ENCODE data around the gene SEMA6D.

SEMA6D gene

DNA sequence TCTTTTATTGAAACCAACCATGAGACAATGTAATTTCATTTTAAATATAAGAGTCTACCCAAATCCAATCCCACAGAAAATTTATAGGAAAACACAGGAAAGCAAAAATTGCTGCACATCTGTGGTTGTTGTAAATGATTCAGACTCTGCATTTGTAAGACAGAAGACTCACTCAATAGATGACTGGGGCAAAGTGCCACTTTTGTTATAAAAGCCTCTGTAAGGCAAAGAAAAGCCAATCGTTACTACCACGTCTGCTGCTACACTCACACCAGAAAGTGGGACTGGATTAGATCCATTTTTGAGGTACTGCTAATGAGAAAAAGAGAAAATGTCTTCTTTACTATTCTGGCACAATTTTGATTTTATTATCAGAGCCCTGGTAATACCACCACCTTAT lies 74.9 kb downstream of the SEMA6D start:
- DNase-seq = no peak

DNA sequence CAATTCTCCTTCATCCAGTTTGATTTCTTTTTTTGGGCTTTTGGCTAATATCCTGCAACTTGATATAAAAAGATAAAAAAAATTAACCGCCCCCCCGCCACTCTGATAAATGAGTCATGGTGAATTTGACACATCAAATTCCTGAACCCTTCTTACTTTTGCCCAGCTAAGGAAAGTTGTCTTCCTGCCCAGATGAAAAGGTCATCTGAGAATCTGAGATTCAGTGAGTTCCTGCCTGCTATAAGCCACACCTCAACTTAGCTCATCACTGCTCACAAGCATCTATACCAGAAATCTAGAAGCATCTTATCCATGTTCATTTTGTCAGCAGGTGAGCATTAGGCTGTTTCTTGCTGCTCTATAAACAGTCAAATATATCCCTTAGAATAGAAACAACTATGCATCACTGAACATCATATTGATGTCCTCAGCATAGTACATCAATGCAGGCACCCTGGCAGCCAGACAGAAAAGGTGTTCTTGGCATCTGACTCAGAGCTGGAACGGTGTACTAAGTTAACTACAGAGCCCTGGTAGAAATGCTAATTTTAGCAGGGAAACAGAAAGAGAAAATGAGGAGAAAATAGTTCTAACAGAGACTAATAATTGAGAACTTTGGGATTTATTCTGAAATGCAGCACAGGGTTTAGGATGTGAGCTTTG lies 77.1 kb downstream of the SEMA6D start:
- DNase-seq = no peak

DNA sequence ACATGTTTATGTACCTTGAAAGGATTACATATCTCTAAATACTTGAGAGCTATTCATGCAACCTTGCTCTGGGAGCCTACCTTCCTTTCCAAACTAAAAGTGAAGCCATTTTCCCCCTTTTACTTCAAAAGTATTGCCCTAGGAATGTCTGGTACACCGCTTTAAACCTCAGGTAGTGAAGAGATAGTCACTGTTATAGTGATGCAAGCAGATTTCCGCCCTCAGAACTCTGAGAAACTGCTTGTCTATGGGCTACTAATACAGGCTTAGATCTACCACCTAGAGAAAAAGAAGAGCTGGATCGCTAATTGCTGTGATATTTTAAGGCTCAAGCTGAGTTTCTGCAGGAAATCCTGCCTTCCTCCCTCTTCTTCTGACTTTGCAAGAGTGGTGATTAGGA lies 78.6 kb downstream of the SEMA6D start:
- DNase-seq = no peak

DNA sequence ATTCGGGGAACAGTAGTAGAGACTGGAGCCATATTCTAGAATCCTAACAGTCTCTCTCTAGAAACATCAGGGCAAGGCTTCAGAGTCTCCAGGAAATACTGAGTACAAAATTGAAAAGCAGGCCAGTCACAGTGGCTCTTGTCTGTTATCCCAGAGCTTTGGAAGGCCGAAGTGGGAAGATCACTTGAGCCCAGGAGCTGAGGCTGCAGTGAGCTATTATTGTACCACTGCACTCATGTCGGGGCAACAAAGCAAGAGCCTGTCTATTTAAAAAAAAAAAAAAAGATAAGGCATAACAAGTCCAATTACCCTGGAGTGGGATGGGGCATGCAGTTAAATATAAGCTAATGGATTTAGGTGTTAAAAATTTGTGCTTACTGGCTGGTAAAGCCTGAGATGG lies 79.0 kb downstream of the SEMA6D start:
- DNase-seq = no peak

DNA sequence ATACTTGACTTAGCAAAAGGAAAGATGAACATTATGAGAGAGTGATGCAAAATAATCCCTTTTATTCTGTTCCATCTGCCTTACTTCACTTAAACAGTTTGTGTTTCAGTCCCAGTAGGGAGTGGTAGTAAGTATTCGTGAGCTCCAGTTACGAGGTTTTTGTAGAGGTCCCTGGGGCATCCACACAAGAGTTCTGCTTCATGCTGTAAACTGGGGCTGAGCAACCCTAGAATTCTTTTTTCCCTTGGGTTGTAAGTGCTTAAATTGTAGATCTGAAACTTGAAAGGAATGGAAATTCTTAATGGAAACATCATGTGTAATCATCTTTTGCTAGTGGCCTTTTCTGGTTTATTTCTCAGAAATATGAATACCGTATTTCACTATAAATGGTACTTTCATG lies 79.5 kb downstream of the SEMA6D start:
- no peak for DNase-seq

DNA sequence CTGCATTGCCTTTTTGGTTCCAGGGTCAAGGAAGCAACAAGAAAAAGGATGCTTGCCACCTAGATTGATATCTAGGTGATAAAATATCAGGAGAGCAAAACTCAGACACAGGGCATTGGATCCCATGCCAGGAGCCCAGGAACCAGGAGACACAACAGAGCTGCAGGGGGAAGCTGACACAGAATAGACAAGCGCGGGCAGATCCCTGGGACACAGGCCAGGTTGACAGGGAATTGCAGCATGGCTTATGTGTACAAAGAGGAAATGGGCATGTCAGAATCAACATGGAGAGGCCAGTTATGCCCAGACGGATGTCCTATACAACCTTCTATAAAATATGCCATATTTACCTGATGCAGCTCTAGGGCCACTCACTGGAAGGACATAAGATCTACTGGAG lies 84.2 kb downstream of the SEMA6D start:
- DNase-seq = no peak

DNA sequence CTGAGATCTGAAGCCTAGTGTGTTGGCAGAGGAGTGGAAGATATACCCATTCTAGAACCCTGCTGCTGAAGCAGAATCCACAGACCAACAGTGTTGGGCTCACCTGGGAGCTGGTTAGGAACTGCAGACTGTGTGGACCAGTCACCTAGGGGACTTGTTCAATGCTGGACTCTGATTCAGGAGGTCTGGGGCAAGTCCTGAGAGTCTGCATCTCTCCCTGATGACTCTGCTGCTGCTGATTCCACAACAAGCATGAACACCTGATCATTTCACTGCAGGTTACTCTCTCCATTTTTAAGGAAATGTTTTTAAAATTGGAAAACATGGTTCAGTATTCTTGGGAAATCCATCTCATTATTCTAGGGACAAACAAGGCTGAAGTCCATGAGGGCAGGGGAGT lies 84.9 kb downstream of the SEMA6D start:
- DNase-seq = no peak

DNA sequence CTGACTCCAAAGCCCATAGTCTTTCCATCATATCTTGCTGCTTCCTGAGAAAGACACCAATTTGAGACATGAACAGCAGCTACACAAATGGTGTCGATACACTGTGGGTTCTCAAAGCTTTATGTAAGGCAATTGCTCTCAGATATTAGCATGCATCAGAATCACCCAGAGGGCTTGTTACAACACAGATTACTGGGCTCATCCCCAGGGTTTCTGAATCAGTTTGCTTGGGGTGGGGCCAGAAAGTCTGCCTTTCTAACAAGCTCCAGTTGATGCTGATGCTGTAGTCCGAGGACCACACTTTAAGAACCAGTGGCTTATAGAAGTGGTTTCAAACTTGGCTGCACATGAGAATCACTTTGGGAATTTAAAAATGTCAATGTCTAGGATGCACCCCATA lies 86.5 kb downstream of the SEMA6D start:
- DNase-seq = no peak

DNA sequence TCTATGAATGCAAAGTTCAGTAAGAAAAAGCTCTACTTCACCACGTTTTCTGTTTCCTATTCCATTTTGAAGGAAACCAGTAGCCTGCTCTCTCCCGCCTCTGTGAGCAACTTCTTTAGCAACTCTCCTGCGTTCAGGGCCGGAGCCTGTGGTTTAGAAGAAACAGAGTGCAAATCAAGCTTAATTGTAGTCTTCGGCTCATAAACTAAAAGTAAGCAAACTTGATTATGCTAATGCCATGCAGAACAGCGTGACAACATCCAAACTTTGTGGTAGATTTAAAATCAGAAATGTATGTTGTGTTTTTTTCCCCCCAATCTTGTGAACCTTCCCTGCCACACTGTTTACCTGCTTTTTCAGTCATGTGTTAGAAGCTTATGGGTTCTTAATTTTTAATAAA lies 87.4 kb downstream of the SEMA6D start:
- no peak for DNase-seq

DNA sequence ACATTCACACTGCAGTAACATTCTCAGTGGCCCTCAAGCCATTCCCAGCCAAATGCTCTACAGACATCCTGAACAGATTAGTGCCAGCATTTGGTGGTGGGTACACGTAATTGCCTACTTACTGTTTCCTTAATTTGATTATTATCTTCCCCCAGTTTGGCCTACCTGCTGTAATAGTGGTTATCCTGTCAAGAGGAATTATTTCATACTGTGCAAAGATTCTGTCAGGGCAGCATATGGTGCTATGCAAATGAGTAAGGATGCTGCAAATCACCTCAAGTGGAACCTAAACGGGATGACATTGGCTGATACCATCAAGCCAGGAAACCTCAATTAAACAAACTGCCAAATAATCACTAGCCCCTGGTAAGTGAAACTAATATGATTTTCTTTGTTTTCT lies 88.7 kb downstream of the SEMA6D start:
- DNase-seq = no peak

DNA sequence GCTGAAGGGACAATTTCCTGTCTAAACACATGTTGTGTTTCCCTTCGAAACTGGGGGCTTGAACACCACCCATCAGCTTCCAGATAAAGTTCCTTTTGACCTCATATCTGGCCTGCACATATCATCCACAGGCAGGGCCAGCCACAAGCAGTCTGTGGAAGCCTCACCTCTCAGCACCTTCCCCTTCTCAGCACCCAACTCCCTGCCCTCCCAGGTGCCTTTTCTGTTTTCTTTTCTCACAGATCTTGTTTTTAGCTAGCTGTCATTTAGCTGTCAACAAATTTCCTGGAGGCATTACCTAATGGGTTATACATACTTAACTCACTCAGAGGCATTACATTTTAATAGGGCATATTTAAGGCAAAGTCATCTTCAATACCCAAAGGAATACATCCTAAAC lies 93.9 kb downstream of the SEMA6D start:
- DNase-seq = no peak

DNA sequence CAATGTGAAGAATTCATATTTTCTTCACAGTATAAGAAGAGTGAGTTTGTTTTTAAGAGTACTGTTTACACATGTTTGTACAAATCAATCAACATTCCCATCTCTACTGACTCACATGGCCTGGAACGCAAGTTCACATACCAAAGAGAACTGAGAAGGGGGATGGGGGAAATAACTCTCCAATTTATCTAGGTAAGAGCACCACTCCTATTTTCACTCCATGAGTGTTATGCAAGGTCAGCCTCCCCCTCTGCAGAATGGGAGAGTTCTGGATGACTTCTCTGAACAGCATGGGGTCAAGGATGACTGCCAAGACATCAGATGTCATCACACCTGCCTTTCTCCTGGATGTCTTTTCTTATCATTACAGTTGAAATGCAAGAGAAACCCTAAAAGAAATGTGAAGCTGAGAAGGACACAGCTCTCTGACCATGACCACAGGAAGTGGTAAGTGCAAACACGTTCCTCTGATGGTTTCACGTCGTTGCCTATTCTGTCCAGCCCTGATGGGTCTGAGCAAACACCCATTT lies 95.2 kb downstream of the SEMA6D start:
- no peak for DNase-seq

DNA sequence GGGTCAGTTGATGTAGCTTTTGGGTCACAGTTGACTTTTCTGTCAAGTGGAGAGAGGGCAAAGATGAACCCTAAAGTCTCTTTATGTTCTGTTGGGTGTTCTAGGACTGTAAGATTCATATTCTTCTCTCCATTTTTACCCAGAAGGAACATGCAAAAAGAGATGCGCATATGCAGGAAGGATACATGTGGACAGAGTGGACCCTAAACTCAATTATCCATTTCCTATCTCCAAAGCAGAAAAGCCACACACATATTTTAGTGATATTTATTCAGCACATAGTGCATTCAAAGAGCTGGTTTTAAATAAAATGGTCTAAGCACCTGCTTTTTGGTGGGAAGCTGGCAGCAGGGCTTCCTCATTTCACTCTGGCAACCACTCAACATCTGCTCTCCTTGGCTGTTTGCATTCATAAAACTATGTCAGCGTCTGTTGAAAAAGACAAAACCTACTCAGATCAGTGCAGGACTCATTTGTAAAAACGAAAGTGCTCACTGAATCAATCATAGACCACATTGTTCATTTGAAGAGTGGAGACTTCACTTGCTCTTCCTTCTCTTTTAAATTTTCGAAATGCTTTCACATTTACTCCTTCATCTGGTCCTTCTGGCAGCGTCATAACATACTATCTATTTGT lies 96.6 kb downstream of the SEMA6D start:
- DNase-seq = no peak

DNA sequence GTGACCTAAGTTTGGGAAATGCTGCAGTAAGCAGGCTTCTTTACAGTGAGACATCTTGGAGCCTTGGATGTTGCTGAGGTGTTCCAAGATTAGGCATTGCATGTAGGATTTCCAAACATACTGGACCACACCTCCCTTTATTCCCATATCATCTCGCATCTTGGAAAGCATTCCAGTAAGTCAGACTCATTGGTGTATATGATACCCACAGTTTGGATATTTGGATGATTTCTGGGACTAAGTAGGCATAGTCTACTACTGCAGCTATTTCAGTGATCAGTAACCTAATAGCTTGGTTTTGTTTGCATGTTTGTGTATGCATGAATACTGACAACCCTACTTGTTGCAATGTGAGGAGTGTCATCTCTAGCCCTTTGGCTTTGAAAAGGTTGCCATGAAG lies 97.3 kb downstream of the SEMA6D start:
- no peak for DNase-seq

DNA sequence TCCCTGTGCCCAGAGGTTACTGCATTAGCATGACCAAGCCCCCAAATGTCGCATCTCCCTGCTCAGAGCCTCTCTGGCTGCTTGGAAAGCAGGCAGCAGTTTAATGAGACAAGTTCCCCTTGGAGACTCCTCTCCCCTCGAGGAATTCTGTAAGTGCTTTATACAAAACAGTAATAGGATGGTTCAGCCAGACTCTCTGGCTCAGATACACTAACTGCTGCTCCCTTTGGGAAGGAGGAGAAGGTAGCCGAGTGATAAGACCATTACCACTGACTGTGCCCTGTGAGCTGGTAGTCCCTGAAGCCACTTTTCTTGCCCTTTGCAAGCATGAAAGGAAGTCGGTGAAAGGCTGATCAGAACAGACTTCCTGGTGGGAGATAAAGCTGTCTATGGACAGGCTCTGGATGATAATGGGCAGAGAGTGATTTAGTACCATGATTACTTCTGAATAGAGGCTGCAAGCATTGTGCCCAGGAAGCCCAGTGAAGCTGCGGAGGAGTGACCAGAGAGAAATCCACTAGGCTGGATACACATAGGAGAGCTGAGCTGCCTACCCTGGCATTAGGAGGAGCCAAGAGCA lies 100.8 kb downstream of the SEMA6D start:
- DNase-seq = no peak

DNA sequence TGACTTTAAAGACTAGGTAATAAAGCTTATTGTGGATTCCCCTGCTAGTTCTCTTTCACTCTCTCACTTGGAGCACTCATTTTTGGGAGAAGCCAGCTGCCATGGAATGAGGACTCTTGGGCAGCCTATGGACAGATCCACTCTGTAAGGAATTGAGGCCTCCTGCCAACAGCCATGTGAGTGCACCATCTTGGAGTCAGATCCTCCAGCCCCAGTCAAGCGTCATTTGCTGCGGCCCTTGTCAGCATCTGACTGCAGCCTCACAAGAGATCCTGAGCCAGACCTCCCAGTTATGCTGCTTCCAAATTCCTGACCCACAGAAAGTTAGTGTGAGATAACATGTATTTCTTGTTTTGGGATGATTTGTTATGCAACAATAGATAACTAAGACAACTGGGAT lies 101.9 kb downstream of the SEMA6D start:
- no peak for DNase-seq

DNA sequence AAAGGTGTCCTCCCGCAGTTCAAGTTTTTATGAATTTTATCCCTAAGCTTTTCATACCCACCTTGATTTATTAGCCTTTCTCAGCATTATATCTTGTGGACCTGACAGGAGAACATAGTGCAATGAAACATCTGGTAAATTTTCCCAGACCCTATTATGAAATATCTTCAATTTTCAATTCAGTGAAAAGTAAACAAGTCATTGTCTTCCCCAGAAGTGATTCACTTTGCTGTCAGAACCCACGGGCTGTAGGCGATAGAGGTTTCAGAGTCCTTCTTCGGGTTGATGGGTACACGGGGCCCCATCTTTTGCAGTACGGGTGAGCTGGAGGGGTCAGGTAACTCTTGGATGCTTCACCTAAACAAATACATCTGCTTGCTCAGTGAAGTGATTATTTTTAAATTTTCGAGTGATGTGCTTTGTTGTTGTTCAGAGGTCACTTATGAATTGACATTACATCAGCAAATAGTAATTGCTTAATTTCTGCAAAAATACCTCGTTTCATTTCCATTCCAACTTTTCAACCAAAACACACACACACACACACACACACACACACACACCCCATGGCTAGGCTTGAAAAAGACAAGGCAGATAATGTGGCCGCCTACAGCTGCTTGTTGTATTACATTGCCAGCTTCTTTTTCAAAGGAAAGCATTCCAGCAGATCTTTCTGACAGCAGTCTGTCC lies 102.9 kb downstream of the SEMA6D start:
- DNase-seq = no peak

DNA sequence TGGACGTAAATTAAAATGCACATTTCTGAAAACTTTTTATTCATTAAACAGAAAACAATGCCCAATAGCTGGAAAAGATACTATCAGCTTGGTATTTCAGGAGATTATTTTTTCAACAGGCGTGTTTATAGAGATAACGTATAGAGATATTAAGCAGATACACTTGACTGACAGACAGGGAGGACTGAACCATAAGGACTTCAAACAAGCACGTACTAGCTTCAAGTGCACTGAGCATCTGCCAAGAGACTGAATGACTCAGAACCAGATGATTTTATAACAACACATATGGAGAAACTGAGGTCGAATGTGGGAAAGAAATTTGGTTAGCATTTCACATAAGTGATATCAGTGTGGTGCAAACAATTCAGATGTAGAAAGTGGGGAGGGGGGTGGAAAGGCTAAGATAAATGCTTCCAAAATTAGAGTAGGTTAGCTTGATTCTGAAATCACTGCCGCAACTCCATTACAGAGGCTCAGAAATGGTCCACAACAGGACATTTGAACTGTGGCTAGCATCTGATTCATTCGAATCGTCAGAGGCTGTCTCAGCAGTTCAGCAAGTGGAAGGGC lies 103.5 kb downstream of the SEMA6D start:
- DNase-seq = no peak

DNA sequence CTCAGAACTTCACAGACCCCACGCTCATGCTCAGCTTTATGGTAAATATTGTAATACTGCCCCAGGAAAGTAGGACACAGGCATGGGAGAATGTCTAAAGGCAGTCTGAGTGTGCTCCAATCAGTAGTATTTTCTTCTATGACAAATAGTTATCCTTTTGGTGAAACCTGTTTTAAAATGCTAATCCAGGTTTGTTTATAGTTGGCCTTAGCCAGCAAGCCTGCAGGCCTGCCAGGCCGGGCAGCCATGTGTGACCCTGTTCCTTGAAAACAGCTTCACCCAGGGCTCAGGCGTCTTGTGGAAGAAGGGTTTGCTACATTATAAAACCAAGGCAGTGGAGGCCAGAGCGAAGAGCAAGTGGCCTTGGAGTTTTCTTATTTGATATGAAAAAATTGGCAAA lies 104.7 kb downstream of the SEMA6D start:
- no peak for DNase-seq
